Breast epithelium (tissue), 3 donors: Measurements from ENCODE around the gene SYNJ1.

ENCODE experiments used
- CTCF ChIP-seq, 3 donors: fragments of 450-650 bp; IDR thresholded peaks; one replicate each; pipeline ENCODE4 v1.5.1; 2016 to 2017; ENCODE audit warnings: antibody characterized with exemption in 3 of 3, mild to moderate bottlenecking in 3 of 3, moderate library complexity in 3 of 3
- POLR2A ChIP-seq: fragments of 450-650 bp; IDR thresholded peaks from one replicate; pipeline ENCODE4 v1.6.1; 2016; ENCODE audit warnings: antibody characterized with exemption, mild to moderate bottlenecking, moderate library complexity

GRCh38 chr21:32726839-32727686 is 750 bp downstream of the SYNJ1 start:
- no peak for TF ChIP-seq POLR2A
- TF ChIP-seq CTCF (IDR thresholded peaks at IDR 0.05) = no peak
